ENCODE results near the gene RBL2.
"Not testable (repeated sequence)": the region's sequence is repeated elsewhere in the genome, so short reads cannot be mapped to it uniquely, and the experiment has no call there.

The RBL2 gene

GRCh38 chr16:53534206-53534605, 99.9 kb downstream of the RBL2 start:
- no peak overlapping the region for H2AFZ ChIP-seq
- H3K4me1 ChIP-seq = no peaks in the 10 kb centered on the region
- H3K27ac ChIP-seq = no peak overlapping the region
- no peaks in the 10 kb centered on the region for H3K9me3 ChIP-seq (ENCODE audit: control insufficient read depth, low read length)
- H3K9ac ChIP-seq = no peak overlapping the region
- no peaks in the 10 kb centered on the region for H3K36me3 ChIP-seq (ENCODE audit: control insufficient read depth, insufficient read depth, low read length)
- H3K79me2 ChIP-seq = no peaks in the 10 kb centered on the region
- H3K4me3 ChIP-seq (ENCODE audit: low read depth, low read length) = no peak overlapping the region
- H3K27me3 ChIP-seq (ENCODE audit: control insufficient read depth, insufficient read depth, low read length) = no peaks in the 10 kb centered on the region
- TF ChIP-seq CTCF (IDR thresholded peaks at IDR 0.05) = no peak
- H3K4me2 ChIP-seq (ENCODE audit: low read length) = no peak overlapping the region

GRCh38 chr16:53537626-53538025, 103.4 kb downstream of the RBL2 start:
- Histone ChIP-seq H3K4me2 (ENCODE audit: low read length) (no peak overlapping the region), H3K4me3 (ENCODE audit: low read depth, low read length) (no peak overlapping the region), H3K36me3 (ENCODE audit: control insufficient read depth, insufficient read depth, low read length) (no peaks in the 10 kb centered on the region), H3K79me2 (no peaks in the 10 kb centered on the region), H3K9ac (no peak overlapping the region), H3K27ac (no peak overlapping the region), H3K9me3 (ENCODE audit: control insufficient read depth, low read length) (no peaks in the 10 kb centered on the region), H2AFZ (no peak overlapping the region), H3K27me3 (ENCODE audit: control insufficient read depth, insufficient read depth, low read length) (no peaks in the 10 kb centered on the region), H3K4me1 (no peaks in the 10 kb centered on the region)
- TF ChIP-seq CTCF (IDR thresholded peaks at IDR 0.05) = no peak

- H3K79me2 ChIP-seq; H3K4me1 ChIP-seq; H3K36me3 ChIP-seq (ENCODE audit: control insufficient read depth, insufficient read depth, low read length); H3K27me3 ChIP-seq (ENCODE audit: control insufficient read depth, insufficient read depth, low read length); H3K27ac ChIP-seq; H3K4me3 ChIP-seq (ENCODE audit: low read depth, low read length); H3K4me2 ChIP-seq (ENCODE audit: low read length); H3K9me3 ChIP-seq (ENCODE audit: control insufficient read depth, low read length); H2AFZ ChIP-seq; H3K9ac ChIP-seq: not testable (repeated sequence)
Observed at GRCh38 chr16:53539346-53539745, 105.1 kb downstream of the RBL2 start.

- H3K9me3 ChIP-seq (ENCODE audit: control insufficient read depth, low read length); H3K36me3 ChIP-seq (ENCODE audit: control insufficient read depth, insufficient read depth, low read length); H3K4me2 ChIP-seq (ENCODE audit: low read length); H3K4me3 ChIP-seq (ENCODE audit: low read depth, low read length); H3K79me2 ChIP-seq; H3K4me1 ChIP-seq; H2AFZ ChIP-seq; H3K27me3 ChIP-seq (ENCODE audit: control insufficient read depth, insufficient read depth, low read length); H3K9ac ChIP-seq; H3K27ac ChIP-seq: not testable (repeated sequence)
Observed at GRCh38 chr16:53539759-53540718, 105.8 kb downstream of the RBL2 start.

Data from parathyroid adenoma (tissue), 2 donors.